NOMO-1 treated with dmso at 0.1 percent for 144 hours (cell line): ENCODE data around the gene HMG20B.

Source experiments
- DNase-seq: peaks from one replicate; lab custom pipeline; 2025; ENCODE audit not compliant: unreplicated experiment; lab: John Stamatoyannopoulos, UW

Gene HMG20B

GRCh38 chr19:3605770-3606169 lies 33.0 kb downstream of the HMG20B start:
- DNase-seq: no peak

GRCh38 chr19:3606174-3606689 lies 33.5 kb downstream of the HMG20B start:
- DNase-seq: no peak

- no peak for DNase-seq
These were observed 34.0 kb downstream of the HMG20B start, which contains the start of gene TBXA2R for GRCh38 chr19:3606690-3607289. Gene TBXA2R (minus strand): TSS chr19:3606875. CDS start chr19:3600634, 6,241 bp downstream.

GRCh38 chr19:3607303-3608078 lies 34.7 kb downstream of the HMG20B start:
- DNase-seq: no peak

GRCh38 chr19:3608079-3608641 lies 35.4 kb downstream of the HMG20B start:
- DNase-seq: no peak

GRCh38 chr19:3608750-3609322 lies 36.1 kb downstream of the HMG20B start:
- DNase-seq: no peak

- no peak for DNase-seq
These were observed 37.3 kb downstream of the HMG20B start for GRCh38 chr19:3609779-3610719.

GRCh38 chr19:3610745-3611717 lies 38.3 kb downstream of the HMG20B start:
- DNase-seq: no peak

- no peak for DNase-seq
These were observed 39.1 kb downstream of the HMG20B start for GRCh38 chr19:3611841-3612240.

- DNase-seq: no peak
These were observed 39.6 kb downstream of the HMG20B start for GRCh38 chr19:3612330-3612729.

GRCh38 chr19:3612901-3613741 lies 40.4 kb downstream of the HMG20B start:
- DNase-seq: no peak

- no peak for DNase-seq
These were observed 41.3 kb downstream of the HMG20B start for GRCh38 chr19:3613818-3614661.

GRCh38 chr19:3614858-3615505 lies 42.2 kb downstream of the HMG20B start:
- DNase-seq: no peak

- DNase-seq: no peak
These were observed 42.9 kb downstream of the HMG20B start for GRCh38 chr19:3615524-3616135.

- DNase-seq: no peak
These were observed 44.7 kb downstream of the HMG20B start for GRCh38 chr19:3617463-3617862.

GRCh38 chr19:3618144-3618810 lies 45.5 kb downstream of the HMG20B start:
- no peak for DNase-seq
